Colonic mucosa (tissue), 4 donors: ENCODE results near the gene GNB1L. TPM values are rescaled to one million over a fixed set of nuclear protein-coding genes. Genes with fewer than 3 reads are reported as not detected.

Experiments
- DNase-seq: peaks from one replicate; pipeline ENCODE4 v3.0.0-alpha.2; 2020
- H3K27ac ChIP-seq: fragments of 200-600 bp; one replicate; pipeline ENCODE4 v1.8.0; 2021
- H3K27me3 ChIP-seq: fragments of 200-600 bp; one replicate; pipeline ENCODE4 v1.8.0; 2021
- H3K36me3 ChIP-seq: fragments of 200-600 bp; one replicate; pipeline ENCODE4 v1.8.0; 2021
- H3K4me1 ChIP-seq: fragments of 200-600 bp; one replicate; pipeline ENCODE4 v1.8.0; 2021; ENCODE audit warnings: mild to moderate bottlenecking
- H3K4me3 ChIP-seq: fragments of 200-600 bp; one replicate; pipeline ENCODE4 v1.8.0; 2021
- H3K9ac ChIP-seq, 2 donors: one replicate each; pipeline ENCODE4 v1.7.0; 2013; ENCODE audit warnings: control low read depth in 2 of 2, low read depth in 2 of 2, low read length in 2 of 2
- H3K9me3 ChIP-seq: fragments of 200-600 bp; one replicate; pipeline ENCODE4 v1.8.0; 2021
- CTCF ChIP-seq: fragments of 200-600 bp; IDR thresholded peaks from one replicate; pipeline ENCODE4 v1.8.0; 2022; ENCODE audit warnings: antibody characterized with exemption, mild to moderate bottlenecking
- intact Hi-C: fragments of 100-400 bp; cut with DNase I; formaldehyde crosslinking; loops from one replicate; pipeline ENCODE4 v1.14.1; 2022
- total RNA-seq, 2 donors: library from RNA; stranded (reverse); fragmentation: NEBNext Ultra II Directional in 1 of 2; extraction: Animal tissue kit (Norgen Biotek cat#: 25700) in 1 of 2; gene quantifications; one replicate each; pipeline ENCODE4 v1.2.1, GENCODE V29; 2021
- donor health status: healthy.
- donor health status: DM: no; HTN: no; CAD: no.
- donor health status: DM: no; HTN: no; CAD: no.

The GNB1L gene
- total RNA-seq, 2 donors from 2014 or later = 4.4 to 10.2 TPM

GRCh38 chr22:19772673-19773469, 81.8 kb downstream of the GNB1L start:
- H3K9me3 ChIP-seq = no peaks in the 10 kb centered on the region
- H3K36me3 ChIP-seq = no peaks in the 10 kb centered on the region
- no peak overlapping the region for H3K9ac ChIP-seq
- H3K27ac ChIP-seq = no peak overlapping the region
- no peak overlapping the region for H3K4me3 ChIP-seq
- no peak for DNase-seq
- no peak for TF ChIP-seq CTCF
- intact Hi-C loops = no loop called here
- no peaks in the 10 kb centered on the region for H3K4me1 ChIP-seq
- peaks cover 29% of the 10 kb centered on the region for H3K27me3 ChIP-seq

GRCh38 chr22:19772422-19772672, 82.3 kb downstream of the GNB1L start:
- H3K9ac ChIP-seq = no peak overlapping the region
- H3K4me3 ChIP-seq = no peak overlapping the region
- H3K9me3 ChIP-seq = no peaks in the 10 kb centered on the region
- no peaks in the 10 kb centered on the region for H3K4me1 ChIP-seq
- H3K36me3 ChIP-seq = no peaks in the 10 kb centered on the region
- intact Hi-C loops = no loop called here
- DNase-seq = no peak
- H3K27me3 ChIP-seq = peaks cover 34% of the 10 kb centered on the region
- no peak for TF ChIP-seq CTCF
- no peak overlapping the region for H3K27ac ChIP-seq

GRCh38 chr22:19770349-19771220, 84.1 kb downstream of the GNB1L start:
- no peak for DNase-seq
- intact Hi-C loops = no loop called here
- Histone ChIP-seq H3K9ac (no peak overlapping the region), H3K27ac (no peak overlapping the region), H3K36me3 (no peaks in the 10 kb centered on the region), H3K9me3 (no peaks in the 10 kb centered on the region), H3K4me1 (peaks cover 5% of the 10 kb centered on the region), H3K27me3 (peaks cover 49% of the 10 kb centered on the region), H3K4me3 (no peak overlapping the region)
- no peak for TF ChIP-seq CTCF

- TF ChIP-seq CTCF = no peak
- H3K27ac ChIP-seq = no peak overlapping the region
- peaks cover 5% of the 10 kb centered on the region for H3K4me1 ChIP-seq
- no peaks in the 10 kb centered on the region for H3K36me3 ChIP-seq
- no peaks in the 10 kb centered on the region for H3K9me3 ChIP-seq
- H3K9ac ChIP-seq = no peak overlapping the region
- intact Hi-C loops = no loop called here
- no peak for DNase-seq
- H3K27me3 ChIP-seq = peaks cover 61% of the 10 kb centered on the region
- no peak overlapping the region for H3K4me3 ChIP-seq
Measured at GRCh38 chr22:19769393-19769715, 85.3 kb downstream of the GNB1L start.

GRCh38 chr22:19767427-19768341, 87.0 kb downstream of the GNB1L start:
- TF ChIP-seq CTCF = no peak
- H3K4me1 ChIP-seq = peaks cover 5% of the 10 kb centered on the region
- DNase-seq = no peak
- intact Hi-C loops = no loop called here
- H3K9me3 ChIP-seq = no peaks in the 10 kb centered on the region
- no peaks in the 10 kb centered on the region for H3K36me3 ChIP-seq
- H3K27ac ChIP-seq = no peak overlapping the region
- H3K9ac ChIP-seq = peak overlapping the region in 1 of 2 donors; percentile 12
- peaks cover 74% of the 10 kb centered on the region for H3K27me3 ChIP-seq
- H3K4me3 ChIP-seq = no peak overlapping the region
